ENCODE data around the gene PRR13.
A peak's percentile ranks its signal among the peaks of the same experiment; 100 is the strongest.

Gene PRR13

GRCh38 chr12:53424626-53425514 lies 16.7 kb upstream of the PRR13 start:
- POLR2A ChIA-PET, result no interaction called here
- no peak for TF ChIP-seq CTCF (IDR thresholded peaks at IDR 0.05; ENCODE audit: insufficient read depth, low read length, missing control alignments)
- CTCF ChIA-PET, result interaction anchor here (0.9 to 12.8 kb wide), 7 partner anchors 10 to 102 kb away, joined by 3 to 593 read pairs (median 3); partner anchors contain the start of genes AAAS and PRR13
- DNase-seq (ENCODE audit: low read depth, low spot score), result no peak
- H3K4me3 ChIP-seq (ENCODE audit: low read depth, low read length), result no peak overlapping the region

- no peak for TF ChIP-seq CTCF (IDR thresholded peaks at IDR 0.05; ENCODE audit: insufficient read depth, low read length, missing control alignments)
- ChIA-PET CTCF (interaction anchor here (0.9 to 12.8 kb wide), 6 partner anchors 10 to 103 kb away, joined by 3 to 593 read pairs (median 4); partner anchors contain the start of genes AAAS and PRR13), POLR2A (no interaction called here)
- no peak overlapping the region for H3K4me3 ChIP-seq (ENCODE audit: low read depth, low read length)
- DNase-seq (ENCODE audit: low read depth, low spot score), result no peak
Observed at GRCh38 chr12:53425515-53426150, 15.9 kb upstream of the PRR13 start.

- peak; percentile 71 for DNase-seq (ENCODE audit: low read depth, low spot score)
- ChIA-PET CTCF (interaction anchor here (0.7 to 12.8 kb wide), 8 partner anchors 8 to 107 kb away, joined by 3 to 593 read pairs (median 4); partner anchors contain the start of gene AAAS), POLR2A (interaction anchor here (0.6 to 1.4 kb wide), 3 partner anchors 13 to 83 kb away, joined by 3 to 6 read pairs (median 4); partner anchors contain the start of gene PRR13)
- H3K4me3 ChIP-seq (ENCODE audit: low read depth, low read length), result no peak overlapping the region
- no peak for TF ChIP-seq CTCF (IDR thresholded peaks at IDR 0.05; ENCODE audit: insufficient read depth, low read length, missing control alignments)
Observed at GRCh38 chr12:53427905-53428594, 13.5 kb upstream of the PRR13 start.

GRCh38 chr12:53428741-53429140 lies 12.8 kb upstream of the PRR13 start:
- no peak for DNase-seq (ENCODE audit: low read depth, low spot score)
- TF ChIP-seq CTCF (IDR thresholded peaks at IDR 0.05; ENCODE audit: insufficient read depth, low read length, missing control alignments), result no peak
- H3K4me3 ChIP-seq (ENCODE audit: low read depth, low read length), result no peak overlapping the region
- CTCF ChIA-PET, result interaction anchor here (1.0 to 12.8 kb wide), 7 partner anchors 7 to 107 kb away, joined by 3 to 593 read pairs (median 5); partner anchors contain the start of genes AAAS and AMHR2
- POLR2A ChIA-PET, result interaction anchor here (0.6 to 1.4 kb wide), 3 partner anchors 12 to 84 kb away, joined by 3 to 6 read pairs (median 4); partner anchors contain the start of gene PRR13

- no peak for DNase-seq (ENCODE audit: low read depth, low spot score)
- CTCF ChIA-PET, result interaction anchor here (2.1 to 12.8 kb wide), 3 partner anchors 9 to 109 kb away, joined by 10 to 593 read pairs (median 63); partner anchors contain the start of genes AAAS and AMHR2
- H3K4me3 ChIP-seq (ENCODE audit: low read depth, low read length), result no peak overlapping the region
- no peak for TF ChIP-seq CTCF (IDR thresholded peaks at IDR 0.05; ENCODE audit: insufficient read depth, low read length, missing control alignments)
- POLR2A ChIA-PET, result no interaction called here
Observed at GRCh38 chr12:53430116-53430515, 11.4 kb upstream of the PRR13 start.
